HEK293T (cell line): ENCODE results near the gene PLAGL2.
"Not testable (repeated sequence)": the region's sequence is repeated elsewhere in the genome, so short reads cannot be mapped to it uniquely, and the experiment has no call there.

Experiments used
- CTCF ChIA-PET: fragments of 350-600 bp; formaldehyde crosslinking; extraction: SDS; loops from one replicate; lab custom pipeline; 2021; ENCODE audit warnings: antibody characterized with exemption, inconsistent platforms; lab: Yijun Ruan, JAX
- POLR2A ChIA-PET: fragments of 350-600 bp; formaldehyde crosslinking; extraction: SDS; loops from one replicate; lab custom pipeline; 2020; ENCODE audit warnings: antibody characterized with exemption, inconsistent platforms; lab: Yijun Ruan, JAX
- DNase-seq: peaks from one replicate; pipeline ENCODE4 v3.0.0; 2012; ENCODE audit warnings: mixed read lengths; ENCODE audit errors: extremely low spot score
- ARNT ChIP-seq: fragments of 450-650 bp; IDR thresholded peaks from 2 replicates; pipeline ENCODE4 v1.6.1; 2017; ENCODE audit warnings: mild to moderate bottlenecking
- BHLHE40 ChIP-seq: fragments of 450-650 bp; IDR thresholded peaks from 2 replicates; pipeline ENCODE4 v1.6.1; 2016; ENCODE audit warnings: mild to moderate bottlenecking, moderate library complexity, borderline replicate concordance
- CTBP1 ChIP-seq: fragments of 450-650 bp; IDR thresholded peaks from 2 replicates; pipeline ENCODE4 v1.6.1; 2016; ENCODE audit warnings: borderline replicate concordance
- ELF4 ChIP-seq: fragments of 450-650 bp; IDR thresholded peaks from 2 replicates; pipeline ENCODE4 v1.6.1; 2017; ENCODE audit warnings: antibody characterized with exemption
- FOXA1 ChIP-seq: fragments of 450-650 bp; IDR thresholded peaks from 2 replicates; pipeline ENCODE4 v1.6.1; 2016; ENCODE audit warnings: mild to moderate bottlenecking
- FOXK2 ChIP-seq: fragments of 450-650 bp; IDR thresholded peaks from 2 replicates; pipeline ENCODE4 v1.6.1; 2016; ENCODE audit warnings: mild to moderate bottlenecking
- FOXM1 ChIP-seq: fragments of 450-650 bp; IDR thresholded peaks from 2 replicates; pipeline ENCODE4 v1.6.1; 2017; ENCODE audit warnings: mild to moderate bottlenecking, borderline replicate concordance
- HDGF ChIP-seq: fragments of 450-650 bp; IDR thresholded peaks from 2 replicates; pipeline ENCODE4 v1.6.1; 2017; ENCODE audit warnings: antibody characterized with exemption, borderline replicate concordance
- L3MBTL2 ChIP-seq: fragments of 450-650 bp; conservative IDR thresholded peaks from 2 replicates; pipeline ENCODE4 v1.6.1; 2016; ENCODE audit warnings: mild to moderate bottlenecking
- LEF1 ChIP-seq: fragments of 450-650 bp; IDR thresholded peaks from 2 replicates; pipeline ENCODE4 v1.6.1; 2017; ENCODE audit warnings: mild to moderate bottlenecking, borderline replicate concordance
- NFRKB ChIP-seq: fragments of 450-650 bp; IDR thresholded peaks from 2 replicates; pipeline ENCODE4 v1.6.1; 2016; ENCODE audit warnings: mild to moderate bottlenecking, moderate library complexity
- PKNOX1 ChIP-seq: fragments of 450-650 bp; IDR thresholded peaks from 2 replicates; pipeline ENCODE4 v1.6.1; 2016
- SP1 ChIP-seq: fragments of 450-650 bp; IDR thresholded peaks from 2 replicates; pipeline ENCODE4 v1.6.1; 2017
- SUZ12 ChIP-seq: fragments of 450-650 bp; IDR thresholded peaks from 2 replicates; pipeline ENCODE4 v1.6.1; 2016; ENCODE audit warnings: mild to moderate bottlenecking
- TARDBP ChIP-seq: fragments of 450-650 bp; IDR thresholded peaks from 2 replicates; pipeline ENCODE4 v1.6.1; 2016
- ZNF384 ChIP-seq: fragments of 450-650 bp; IDR thresholded peaks from 2 replicates; pipeline ENCODE4 v1.6.1; 2016

Gene PLAGL2

GRCh38 chr20:32204205-32205109, 3.1 kb downstream of the PLAGL2 start:
- no peak for TF ChIP-seq SP1
- no peak for TF ChIP-seq ZNF384
- TF ChIP-seq ARNT = no peak
- no peak for TF ChIP-seq NFRKB
- TF ChIP-seq FOXK2 = no peak
- TF ChIP-seq SUZ12 = no peak
- TF ChIP-seq TARDBP = no peak
- TF ChIP-seq FOXA1 = no peak
- TF ChIP-seq L3MBTL2 = no peak
- CTCF ChIA-PET = no interaction called here
- no peak for DNase-seq
- POLR2A ChIA-PET = interaction anchor here (1.0 kb wide), 1 partner anchor 95 kb away, joined by 3 read pairs; the partner anchor contains the start of gene TM9SF4

GRCh38 chr20:32203356-32204204, 4.0 kb downstream of the PLAGL2 start:
- POLR2A ChIA-PET = interaction anchor here (1.0 kb wide), 1 partner anchor 94 kb away, joined by 3 read pairs; the partner anchor contains the start of gene TM9SF4
- CTCF ChIA-PET = no interaction called here
- TF ChIP-seq LEF1 (no peak), ELF4 (no peak), BHLHE40 (no peak), ZNF384 (no peak), FOXA1 (no peak), ARNT (no peak), NFRKB (no peak), L3MBTL2 (no peak), HDGF (no peak), TARDBP (no peak), FOXM1 (no peak), FOXK2 (no peak)
- no peak for DNase-seq

- ChIA-PET POLR2A (no interaction called here), CTCF (no interaction called here)
- TF ChIP-seq FOXK2 = no peak
- no peak for TF ChIP-seq NFRKB
- TF ChIP-seq CTBP1 = no peak
- TF ChIP-seq BHLHE40 = no peak
- no peak for TF ChIP-seq PKNOX1
- TF ChIP-seq FOXM1 = no peak
- no peak for TF ChIP-seq SUZ12
- TF ChIP-seq ELF4 = no peak
- no peak for TF ChIP-seq SP1
- TF ChIP-seq FOXA1 = no peak
- TF ChIP-seq ZNF384 = no peak
- no peak for DNase-seq
Observed at GRCh38 chr20:32201977-32202363, 5.6 kb downstream of the PLAGL2 start.

GRCh38 chr20:32201296-32201976, 6.1 kb downstream of the PLAGL2 start:
- DNase-seq = no peak
- POLR2A ChIA-PET = no interaction called here
- no peak for TF ChIP-seq LEF1
- TF ChIP-seq HDGF = no peak
- TF ChIP-seq ELF4 = no peak
- TF ChIP-seq FOXM1 = no peak
- TF ChIP-seq CTBP1 = no peak
- TF ChIP-seq L3MBTL2 = no peak
- TF ChIP-seq BHLHE40 = no peak
- TF ChIP-seq TARDBP = no peak
- TF ChIP-seq SUZ12 = no peak
- TF ChIP-seq SP1 = no peak
- no peak for TF ChIP-seq PKNOX1
- TF ChIP-seq NFRKB = no peak
- TF ChIP-seq FOXK2 = no peak
- TF ChIP-seq ZNF384 = no peak
- no peak for TF ChIP-seq ARNT
- TF ChIP-seq FOXA1 = no peak
- CTCF ChIA-PET = no interaction called here

- TF ChIP-seq PKNOX1 (no peak), FOXM1 (no peak), L3MBTL2 (no peak), ARNT (no peak), FOXK2 (no peak), HDGF (no peak), NFRKB (no peak), ZNF384 (no peak), SP1 (no peak), ELF4 (no peak), CTBP1 (no peak), SUZ12 (no peak), TARDBP (no peak), LEF1 (no peak), BHLHE40 (no peak), FOXA1 (no peak)
- DNase-seq = no peak
- CTCF ChIA-PET = no interaction called here
- POLR2A ChIA-PET = no interaction called here
Observed at GRCh38 chr20:32199006-32199405, 8.5 kb downstream of the PLAGL2 start.

GRCh38 chr20:32197136-32197535, 10.4 kb downstream of the PLAGL2 start:
- DNase-seq, POLR2A ChIA-PET, CTCF ChIA-PET: not testable (repeated sequence)

- CTCF ChIA-PET = not testable (repeated sequence)
Observed at GRCh38 chr20:32196613-32197012, 10.9 kb downstream of the PLAGL2 start.

More at GRCh38 chr20:32196613-32197012, 10.9 kb downstream of the PLAGL2 start:
- POLR2A ChIA-PET, DNase-seq: not testable (repeated sequence)
